Nephron (organoid): ENCODE results near the gene HSF5.

ENCODE experiments used
- H3K27ac Mint-ChIP-seq, 3 experiments: 2 replicates each; pipeline ENCODE4 v1.8.0; 2020; ENCODE audit warnings: mixed read lengths in 3 of 3, mild to moderate bottlenecking in 2 of 3, moderate library complexity in 1 of 3
- H3K27me3 Mint-ChIP-seq: 2 replicates; pipeline ENCODE4 v1.8.0; 2021; ENCODE audit warnings: low read depth, mild to moderate bottlenecking, moderate library complexity, mixed read lengths
- H3K36me3 Mint-ChIP-seq: 2 replicates; pipeline ENCODE4 v1.8.0; 2020; ENCODE audit warnings: low read depth, mixed read lengths
- H3K4me1 Mint-ChIP-seq: 2 replicates; pipeline ENCODE4 v1.8.0; 2020; ENCODE audit warnings: mixed read lengths
- H3K4me3 Mint-ChIP-seq, 3 experiments: 2 replicates each; pipeline ENCODE4 v1.8.0; 2020; ENCODE audit warnings: mild to moderate bottlenecking in 3 of 3, mixed read lengths in 3 of 3, moderate library complexity in 2 of 3
- H3K9me3 Mint-ChIP-seq: 2 replicates; pipeline ENCODE4 v1.8.0; 2020; ENCODE audit warnings: mixed read lengths
- CTCF ChIP-seq, 3 experiments: fragments of 200-600 bp; sonication (generic); IDR thresholded peaks; one replicate each; pipeline ENCODE4 v1.5.0; 2021; ENCODE audit warnings: antibody characterized with exemption in 3 of 3; ENCODE audit not compliant: unreplicated experiment in 3 of 3

HSF5 gene

GRCh38 chr17:58501451-58501850, 13.2 kb upstream of the HSF5 start:
- TF ChIP-seq CTCF (IDR thresholded peaks at IDR 0.05; ENCODE audit: unreplicated experiment in 3 of 3) = no peak
- H3K27ac Mint-ChIP-seq = no peak overlapping the region
- H3K27me3 Mint-ChIP-seq = no peaks in the 10 kb centered on the region
- no peak overlapping the region for H3K4me3 Mint-ChIP-seq
- peaks cover 66% of the 10 kb centered on the region for H3K36me3 Mint-ChIP-seq
- H3K4me1 Mint-ChIP-seq = no peaks in the 10 kb centered on the region
- no peaks in the 10 kb centered on the region for H3K9me3 Mint-ChIP-seq

- Mint-ChIP-seq H3K27me3 (no peaks in the 10 kb centered on the region), H3K4me1 (no peaks in the 10 kb centered on the region), H3K4me3 (no peak overlapping the region), H3K36me3 (peaks cover 74% of the 10 kb centered on the region), H3K27ac (no peak overlapping the region), H3K9me3 (no peaks in the 10 kb centered on the region)
- no peak for TF ChIP-seq CTCF (IDR thresholded peaks at IDR 0.05; ENCODE audit: unreplicated experiment in 3 of 3)
Observed at GRCh38 chr17:58498177-58498828, 10.1 kb upstream of the HSF5 start.

- no peak for TF ChIP-seq CTCF (IDR thresholded peaks at IDR 0.05; ENCODE audit: unreplicated experiment in 3 of 3)
- H3K36me3 Mint-ChIP-seq = peaks cover 87% of the 10 kb centered on the region
- H3K27me3 Mint-ChIP-seq = no peaks in the 10 kb centered on the region
- H3K4me3 Mint-ChIP-seq = no peak overlapping the region
- no peaks in the 10 kb centered on the region for H3K9me3 Mint-ChIP-seq
- H3K27ac Mint-ChIP-seq = no peak overlapping the region
- H3K4me1 Mint-ChIP-seq = no peaks in the 10 kb centered on the region
Observed at GRCh38 chr17:58493506-58493905, 5.3 kb upstream of the HSF5 start.

- no peaks in the 10 kb centered on the region for H3K4me1 Mint-ChIP-seq
- TF ChIP-seq CTCF (IDR thresholded peaks at IDR 0.05; ENCODE audit: unreplicated experiment in 3 of 3) = no peak
Observed at GRCh38 chr17:58492238-58493121, 4.3 kb upstream of the HSF5 start.

GRCh38 chr17:58491510-58492045, 3.4 kb upstream of the HSF5 start:
- Mint-ChIP-seq H3K9me3 (no peaks in the 10 kb centered on the region), H3K36me3 (peaks cover 77% of the 10 kb centered on the region), H3K4me1 (no peaks in the 10 kb centered on the region), H3K27me3 (no peaks in the 10 kb centered on the region), H3K27ac (no peak overlapping the region), H3K4me3 (no peak overlapping the region)
- TF ChIP-seq CTCF (IDR thresholded peaks at IDR 0.05; ENCODE audit: unreplicated experiment in 3 of 3) = no peak

More at GRCh38 chr17:58492238-58493121, 4.3 kb upstream of the HSF5 start:
- Mint-ChIP-seq H3K4me3 (no peak overlapping the region), H3K36me3 (peaks cover 80% of the 10 kb centered on the region), H3K27ac (no peak overlapping the region), H3K9me3 (no peaks in the 10 kb centered on the region), H3K27me3 (no peaks in the 10 kb centered on the region)
